Spleen (tissue), 11 donors: ENCODE measurements around the gene WDFY1. TPM values are rescaled to one million over a fixed set of nuclear protein-coding genes. Genes with fewer than 3 reads are reported as not detected.

Experiments
- DNase-seq: peaks from one replicate; pipeline ENCODE4 v3.0.0-alpha.2; 2020
- H3K27ac ChIP-seq, 8 donors: fragments of 200-600 bp; sonication (generic) in 7 of 8; 1 replicate in 4 of 8; 2 replicates in 4 of 8; pipeline versions ENCODE4 v1.5.0 to v1.8.0; 2016 to 2021; ENCODE audit warnings: inconsistent platforms in 4 of 8, mild to moderate bottlenecking in 4 of 8, moderate library complexity in 1 of 8
- H3K27me3 ChIP-seq, 7 donors: fragments of 200-600 bp; sonication (generic) in 6 of 7; replicated peaks in 1 of 7; 1 replicate in 4 of 7; 2 replicates in 3 of 7; pipeline versions ENCODE4 v1.5.0 to v1.8.0; 2016 to 2021; ENCODE audit warnings: inconsistent platforms in 3 of 7, mild to moderate bottlenecking in 1 of 7
- H3K36me3 ChIP-seq, 6 donors: fragments of 200-600 bp; sonication (generic) in 5 of 6; 1 replicate in 4 of 6; 2 replicates in 2 of 6; pipeline versions ENCODE4 v1.5.0 to v1.8.0; 2016 to 2021; ENCODE audit warnings: inconsistent platforms in 2 of 6
- H3K4me1 ChIP-seq, 6 donors: fragments of 200-600 bp; sonication (generic) in 5 of 6; 1 replicate in 3 of 6; 2 replicates in 3 of 6; pipeline versions ENCODE4 v1.5.0 to v1.8.0; 2016 to 2021; ENCODE audit warnings: inconsistent platforms in 3 of 6
- H3K4me3 ChIP-seq, 8 donors: fragments of 200-600 bp; sonication (generic) in 7 of 8; 1 replicate in 4 of 8; 2 replicates in 4 of 8; pipeline versions ENCODE4 v1.5.0 to v1.8.0; 2016 to 2021; ENCODE audit warnings: inconsistent platforms in 4 of 8, mild to moderate bottlenecking in 4 of 8, moderate library complexity in 2 of 8
- H3K9me3 ChIP-seq, 8 donors: fragments of 200-600 bp; sonication (generic) in 7 of 8; 1 replicate in 4 of 8; 2 replicates in 4 of 8; pipeline versions ENCODE4 v1.5.0 to v1.8.0; 2016 to 2021; ENCODE audit warnings: inconsistent platforms in 4 of 8
- CTCF ChIP-seq, 11 experiments: fragments of 200-600 bp in 7 of 11; fragments of 450-650 bp in 4 of 11; sonication (generic) in 4 of 11; IDR thresholded peaks in 8 of 11; conservative IDR thresholded peaks in 3 of 11; 1 replicate in 7 of 11; 2 replicates in 4 of 11; pipeline versions ENCODE4 v1.4.0 to v1.8.0; 2016 to 2021; ENCODE audit warnings: antibody characterized with exemption in 11 of 11, inconsistent platforms in 4 of 11, mild to moderate bottlenecking in 1 of 11
- POLR2A ChIP-seq, 3 donors: fragments of 450-650 bp; IDR thresholded peaks; one replicate each; pipeline ENCODE4 v1.5.1; 2017; ENCODE audit warnings: antibody characterized with exemption in 3 of 3, mild to moderate bottlenecking in 1 of 3
- POLR2AphosphoS5 ChIP-seq, 3 donors: sonication (generic); formaldehyde crosslinking; IDR thresholded peaks; one replicate each; pipeline ENCODE4 v1.5.1; 2017; ENCODE audit warnings: antibody characterized with exemption in 3 of 3
- WGBS, 5 donors: extraction: QIAGEN DNeasy Blood & Tissue Kit in 3 of 5; methylation state at CpG; one replicate each; pipeline versions ENCODE4 v1.1.5 to v1.1.7; 2013 to 2018; 5-methylcytosine and 5-hydroxymethylcytosine counted together
- intact Hi-C: fragments of 100-400 bp; cut with DNase I; formaldehyde crosslinking; loops from one replicate; pipeline ENCODE4 v1.15.0; 2023; ENCODE audit warnings: low total_unique reads
- polyA plus RNA-seq, 3 donors: library from polyadenylated mRNA; stranded (reverse); fragments of 200-250 nt; gene quantifications; one replicate each; pipeline ENCODE4 v1.2.1, GENCODE V29; 2013
- total RNA-seq, 7 donors: library from RNA; depleted of rRNA in 3 of 7; stranded (reverse); fragments of >200 nt in 3 of 7; fragmentation: NEBNext Ultra II Directional in 4 of 7; extraction: Animal tissue kit (Norgen Biotek cat#: 25700) in 4 of 7; gene quantifications; one replicate each; pipeline versions ENCODE4 v1.1.0 to v1.2.1, GENCODE V29; 2016 to 2021
- donor health status: healthy with polysubstance abuse.
- donor health status: DM: no; HTN: no; CAD: no; lungs with moderate emphysema.
- donor health status: DM: no; HTN: no; CAD: no.
- donor health status: Bipolar disorder and iron deficiency.
- donor health status: healthy.
- donor health status: DM: no; HTN: no; CAD: no.
- donor health status: DM: yes; HTN: yes; CAD: no.

WDFY1 gene
- total and polyA plus RNA-seq, 10 donors: 14.3 to 68.5 (median 51.6) TPM

GRCh38 chr2:223918671-223919134 lies 26.4 kb downstream of the WDFY1 start:
- Histone ChIP-seq H3K36me3 (peaks cover 0 to 51% (median 8%) of the 10 kb centered on the region in 6 donors), H3K9me3 (no peaks in the 10 kb centered on the region), H3K4me3 (no peak overlapping the region), H3K27ac (peak overlapping the region in 5 of 8 donors; percentile 7 to 63 (median 53)), H3K4me1 (peaks cover 0 to 90% (median 26%) of the 10 kb centered on the region in 6 donors), H3K27me3 (no peaks in the 10 kb centered on the region)
- peak; percentile 20 to 56 (median 43) for TF ChIP-seq POLR2AphosphoS5 (IDR thresholded peaks at IDR 0.05)
- TF ChIP-seq POLR2A (IDR thresholded peaks at IDR 0.05): no peak
- DNase-seq: no peak
- intact Hi-C loops: no loop called here
- WGBS, 5 donors: 35 to 59% (median 46%) methylated on average over 11 of the region's 11 CpGs

GRCh38 chr2:223916181-223916920 lies 28.8 kb downstream of the WDFY1 start:
- Histone ChIP-seq H3K27ac (no peak overlapping the region), H3K4me1 (peaks cover 0 to 70% (median 19%) of the 10 kb centered on the region in 6 donors), H3K4me3 (no peak overlapping the region), H3K36me3 (peaks cover 0 to 57% (median 8%) of the 10 kb centered on the region in 6 donors), H3K27me3 (no peaks in the 10 kb centered on the region), H3K9me3 (no peaks in the 10 kb centered on the region)
- WGBS, 5 donors: 87 to 94% (median 88%) methylated on average over 8 of the region's 8 CpGs
- no peak for DNase-seq
- TF ChIP-seq POLR2AphosphoS5 (IDR thresholded peaks at IDR 0.05) (no peak), CTCF (IDR thresholded peaks at IDR 0.05 in 8 of 11, conservative IDR thresholded peaks at IDR 0.05 in 3 of 11) (no peak), POLR2A (IDR thresholded peaks at IDR 0.05) (no peak)
- intact Hi-C loops: no loop called here

GRCh38 chr2:223915071-223915470 lies 30.1 kb downstream of the WDFY1 start:
- Histone ChIP-seq H3K9me3 (no peaks in the 10 kb centered on the region), H3K27me3 (no peaks in the 10 kb centered on the region), H3K4me3 (no peak overlapping the region), H3K4me1 (peaks cover 0 to 59% (median 18%) of the 10 kb centered on the region in 6 donors), H3K27ac (no peak overlapping the region), H3K36me3 (peaks cover 0 to 63% (median 8%) of the 10 kb centered on the region in 6 donors)
- intact Hi-C loops: no loop called here
- WGBS, 5 donors: 48 to 83% (median 67%) methylated on average over 3 of the region's 3 CpGs
- no peak for DNase-seq
- no peak for TF ChIP-seq CTCF (IDR thresholded peaks at IDR 0.05 in 8 of 11, conservative IDR thresholded peaks at IDR 0.05 in 3 of 11)
- no peak for TF ChIP-seq POLR2AphosphoS5 (IDR thresholded peaks at IDR 0.05)
- no peak for TF ChIP-seq POLR2A (IDR thresholded peaks at IDR 0.05)

GRCh38 chr2:223914324-223914723 lies 30.8 kb downstream of the WDFY1 start:
- intact Hi-C loops: no loop called here
- Histone ChIP-seq H3K27ac (no peak overlapping the region), H3K4me1 (peaks cover 0 to 59% (median 18%) of the 10 kb centered on the region in 6 donors), H3K36me3 (peaks cover 0 to 60% (median 8%) of the 10 kb centered on the region in 6 donors), H3K4me3 (no peak overlapping the region), H3K9me3 (no peaks in the 10 kb centered on the region), H3K27me3 (no peaks in the 10 kb centered on the region)
- TF ChIP-seq POLR2A (IDR thresholded peaks at IDR 0.05): no peak
- TF ChIP-seq CTCF (IDR thresholded peaks at IDR 0.05 in 8 of 11, conservative IDR thresholded peaks at IDR 0.05 in 3 of 11): no peak
- TF ChIP-seq POLR2AphosphoS5 (IDR thresholded peaks at IDR 0.05): no peak
- no peak for DNase-seq
